C4-2B (cell line): ENCODE data around the gene DNAAF1.

Experiments used
- CTCF ChIP-seq: fragments of 450-650 bp; conservative IDR thresholded peaks from 2 replicates; pipeline ENCODE4 v1.5.1; 2017; ENCODE audit warnings: mild to moderate bottlenecking
- ZFX ChIP-seq: fragments of 450-650 bp; IDR thresholded peaks from 2 replicates; pipeline ENCODE4 v1.6.1; 2017

- TF ChIP-seq CTCF (no peak), ZFX (no peak)
Measured at GRCh38 chr16:84180519-84181140, 35.5 kb downstream of the DNAAF1 start.
